A673 (cell line): ENCODE results near the gene LENG1. TPM values are rescaled to one million over a fixed set of nuclear protein-coding genes. Genes with fewer than 3 reads are reported as not detected.
A peak's percentile ranks its signal among the peaks of the same experiment; 100 is the strongest.

Source experiments
- BruUV-seq: library from RNA; stranded (reverse); fragments of 400-500 nt; replicated peaks from 2 replicates; lab custom pipeline; 2021; lab: Mats Ljungman, UMichigan
- CTCF ChIA-PET: fragments of 300-600 bp; sonication (Branson Sonifier 250); formaldehyde crosslinking; loops from one replicate; lab custom pipeline; 2022; ENCODE audit warnings: antibody characterized with exemption; lab: Charles Lee
- POLR2A ChIA-PET: fragments of 300-600 bp; sonication (Branson Sonifier 250); formaldehyde crosslinking; loops from one replicate; lab custom pipeline; 2022; ENCODE audit warnings: antibody characterized with exemption; ENCODE audit not compliant: low non-redundant PET; lab: Charles Lee
- DNase-seq: peaks from one replicate; pipeline ENCODE4 v3.0.0-alpha.2; 2015; ENCODE audit warnings: low spot score
- H3K27ac ChIP-seq: fragments of 200-600 bp; sonication (generic); 2 replicates; pipeline ENCODE4 v1.5.1; 2016; ENCODE audit warnings: mixed run types, low read depth, mild to moderate bottlenecking, mixed read lengths, antibody characterized with exemption, low read length; ENCODE audit not compliant: poor library complexity, severe bottlenecking
- H3K27me3 ChIP-seq: fragments of 200-600 bp; sonication (generic); replicated peaks from 2 replicates; pipeline ENCODE4 v1.6.1; 2017; ENCODE audit warnings: mixed run types, low read depth, mild to moderate bottlenecking, mixed read lengths, antibody characterized with exemption, low read length; ENCODE audit not compliant: insufficient read depth, poor library complexity
- H3K36me3 ChIP-seq: fragments of 200-600 bp; sonication (generic); 2 replicates; pipeline ENCODE4 v1.6.1; 2016; ENCODE audit warnings: mixed run types, mild to moderate bottlenecking, mixed read lengths, antibody characterized with exemption, low read length; ENCODE audit not compliant: insufficient read depth, poor library complexity, severe bottlenecking
- H3K4me1 ChIP-seq: fragments of 200-600 bp; sonication (generic); 2 replicates; pipeline ENCODE4 v1.6.1; 2017; ENCODE audit warnings: mixed run types, mild to moderate bottlenecking, mixed read lengths, antibody characterized with exemption, low read length; ENCODE audit not compliant: insufficient read depth, poor library complexity, severe bottlenecking
- H3K4me3 ChIP-seq: fragments of 200-600 bp; sonication (generic); 2 replicates; pipeline ENCODE4 v1.5.1; 2016; ENCODE audit warnings: low read depth, mixed run types, mild to moderate bottlenecking, mixed read lengths, low read length; ENCODE audit not compliant: poor library complexity, severe bottlenecking
- H3K9me3 ChIP-seq: fragments of 200-600 bp; sonication (generic); 2 replicates; pipeline ENCODE4 v1.6.1; 2016; ENCODE audit warnings: mixed run types, low read depth, mild to moderate bottlenecking, mixed read lengths, antibody characterized with exemption, low read length; ENCODE audit not compliant: poor library complexity, severe bottlenecking
- CTCF ChIP-seq: fragments of 300-800, 200-600 bp; sonication (generic); conservative IDR thresholded peaks from 2 replicates; pipeline ENCODE4 v1.5.1; 2017; ENCODE audit warnings: low read depth, mild to moderate bottlenecking, antibody characterized with exemption, low read length, moderate library complexity, mixed read lengths
- EZH2 ChIP-seq: fragments of 200-600 bp; sonication (generic); IDR thresholded peaks from 2 replicates; pipeline ENCODE4 v1.6.1; 2017; ENCODE audit warnings: borderline replicate concordance, low read depth, mild to moderate bottlenecking, mixed read lengths, antibody characterized with exemption, low read length; ENCODE audit not compliant: poor library complexity, severe bottlenecking
- intact Hi-C: fragments of 100-400 bp; cut with micrococcal nuclease; formaldehyde crosslinking; loops from one replicate; pipeline ENCODE4 v1.10.0; 2022; ENCODE audit not compliant: unreplicated experiment
- total RNA-seq: library from RNA; stranded (reverse); gene quantifications from 2 replicates; pipeline ENCODE4 v1.2.3, GENCODE V29; 2021

The LENG1 gene
- total RNA-seq, 1 experiment from 2014 or later = 9.7 TPM

DNA sequence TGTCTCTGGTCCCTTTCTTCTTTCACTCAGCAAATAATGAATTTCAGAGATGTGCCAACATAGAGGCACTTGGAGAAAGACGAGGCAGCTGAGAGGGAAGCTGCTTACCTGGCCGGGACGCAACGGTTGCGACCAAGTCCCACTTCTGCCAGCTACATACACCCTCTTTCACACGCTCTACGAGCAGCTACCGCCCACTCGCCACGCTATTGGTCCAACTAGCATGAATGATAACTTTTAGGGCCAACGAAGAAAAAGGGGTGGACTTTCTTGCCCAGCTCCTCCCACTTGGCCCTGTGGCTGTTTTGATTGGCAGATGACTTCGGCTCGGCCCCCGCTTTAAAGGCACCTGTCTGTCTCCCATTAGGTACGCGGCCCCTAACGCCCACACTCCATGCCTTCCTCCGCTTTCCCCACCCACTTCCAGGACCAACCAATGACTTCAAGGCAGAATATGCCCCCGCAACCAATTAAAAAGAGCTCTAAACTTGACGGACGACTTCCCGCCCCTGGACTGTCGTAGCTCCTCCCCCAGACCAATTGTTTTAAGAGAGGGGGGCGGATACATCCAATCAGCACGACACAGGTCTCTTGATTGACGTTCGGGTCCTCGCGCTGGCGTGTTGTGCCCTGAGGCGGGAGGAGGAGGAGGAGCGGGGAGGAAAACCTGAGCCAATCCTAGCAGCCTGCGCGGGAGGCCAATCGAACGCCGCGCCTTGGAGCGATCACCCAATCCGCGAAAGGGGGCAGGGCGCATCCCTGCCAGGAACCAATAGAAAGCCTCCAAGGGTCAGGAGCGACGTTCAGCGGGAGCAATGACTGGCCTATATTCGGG, 22.4 kb downstream of the LENG1 start:
- H3K27ac ChIP-seq = peak overlapping the region; percentile 99
- BruUV-seq = no TSS peak

GRCh38 chr19:54136086-54136863, 23.2 kb downstream of the LENG1 start:
- H3K4me1 ChIP-seq = peaks cover 12% of the 10 kb centered on the region
- no peak for DNase-seq
- CTCF ChIA-PET = no interaction called here
- intact Hi-C loops = no loop called here
- H3K27me3 ChIP-seq = no peaks in the 10 kb centered on the region
- peaks cover 20% of the 10 kb centered on the region for H3K36me3 ChIP-seq
- peak overlapping the region; percentile 53 for H3K4me3 ChIP-seq
- POLR2A ChIA-PET = no interaction called here
- BruUV-seq = TSS peak; percentile 58
- H3K27ac ChIP-seq = peak overlapping the region; percentile 16
- TF ChIP-seq CTCF = no peak
- TF ChIP-seq EZH2 = no peak
- no peaks in the 10 kb centered on the region for H3K9me3 ChIP-seq

More for the DNA sequence above, 22.4 kb downstream of the LENG1 start:
- TF ChIP-seq EZH2 = no peak
- TF ChIP-seq CTCF = no peak
- ChIA-PET POLR2A (interaction anchor here (0.5 to 0.6 kb wide), 4 partner anchors 29 to 68 kb away, joined by 3 to 6 read pairs (median 4); partner anchors contain the start of gene RPS9), CTCF (interaction anchor here (1.0 kb wide), 1 partner anchor 129 kb away, joined by 3 read pairs; no protein-coding TSS in a partner anchor)
- no peaks in the 10 kb centered on the region for H3K27me3 ChIP-seq
- H3K9me3 ChIP-seq = no peaks in the 10 kb centered on the region
- H3K36me3 ChIP-seq = peaks cover 21% of the 10 kb centered on the region
- intact Hi-C loops = no loop called here
- H3K4me3 ChIP-seq = peak overlapping the region; percentile 99
- peak; percentile 100 for DNase-seq
- peaks cover 12% of the 10 kb centered on the region for H3K4me1 ChIP-seq

DNA sequence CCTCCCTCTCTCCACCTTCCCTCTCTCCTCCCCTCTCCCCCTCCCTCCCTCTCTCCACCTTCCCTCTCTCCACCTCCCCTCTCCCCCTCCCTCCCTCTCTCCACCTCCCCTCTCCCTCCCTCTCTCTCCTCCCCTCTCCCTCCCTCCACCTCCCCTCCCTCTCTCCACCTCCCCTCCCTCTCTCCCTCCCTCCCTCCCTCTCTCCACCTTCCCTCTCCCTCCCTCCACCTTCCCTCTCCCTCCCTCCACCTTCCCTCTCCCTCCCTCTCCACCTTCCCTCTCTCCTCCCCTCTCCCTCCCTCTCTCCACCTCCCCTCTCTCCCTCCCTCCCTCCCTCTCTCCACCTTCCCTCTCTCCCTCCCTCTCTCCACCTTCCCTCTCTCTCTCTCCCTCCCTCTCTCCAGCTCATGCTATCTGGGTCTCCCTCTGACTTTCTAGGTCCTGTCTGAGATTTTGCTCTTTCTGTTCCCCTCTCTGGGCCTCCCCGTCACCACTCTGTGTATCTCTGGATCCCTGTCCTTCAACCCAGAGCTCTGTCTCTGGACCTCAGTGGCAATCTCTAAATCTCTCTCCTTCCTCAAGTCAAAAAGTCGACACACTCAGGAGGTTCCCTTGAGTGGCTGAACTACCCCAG, 25.4 kb downstream of the LENG1 start:
- Histone ChIP-seq H3K9me3 (no peaks in the 10 kb centered on the region), H3K4me1 (peaks cover 5% of the 10 kb centered on the region), H3K27me3 (no peaks in the 10 kb centered on the region), H3K4me3 (no peak overlapping the region), H3K27ac (no peak overlapping the region), H3K36me3 (peaks cover 16% of the 10 kb centered on the region)
- intact Hi-C loops = no loop called here
- no TSS peak for BruUV-seq
- TF ChIP-seq CTCF = no peak
- TF ChIP-seq EZH2 = no peak
- CTCF ChIA-PET = no interaction called here
- no peak for DNase-seq
- POLR2A ChIA-PET = no interaction called here
